GM18868 (cell line): ENCODE data around the gene C3.
A peak's percentile ranks its signal among the peaks of the same experiment; 100 is the strongest.

Source experiments
- ATAC-seq: cut with Tn5 transposase; IDR thresholded peaks from one replicate; pipeline ENCODE4 v1.9.1; 2021; ENCODE audit warnings: mild to moderate bottlenecking, moderate library complexity; ENCODE audit not compliant: unreplicated experiment

The C3 gene

DNA sequence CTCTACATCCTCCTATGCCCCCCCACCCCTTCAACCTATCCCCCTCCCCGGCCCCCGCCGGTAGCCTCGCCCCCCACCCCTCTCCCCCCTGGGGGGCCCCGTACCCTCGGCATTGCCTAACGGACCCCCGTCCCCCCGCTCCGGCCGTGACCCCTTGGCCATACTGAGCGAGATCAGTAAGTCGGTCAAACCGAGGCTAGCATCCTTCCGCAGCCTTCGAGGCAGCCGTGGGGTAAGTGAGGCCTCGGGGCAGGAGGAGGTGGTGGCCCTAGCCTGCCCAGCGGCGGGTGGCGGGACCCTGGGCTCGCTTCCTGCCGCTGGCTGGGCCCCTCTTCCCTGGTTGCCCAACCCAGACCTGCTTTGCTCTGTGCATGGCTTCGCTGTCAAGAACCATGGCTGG lies 25.5 kb upstream of the C3 start:
- ATAC-seq, result no peak

GRCh38 chr19:6744381-6745301 lies 24.2 kb upstream of the C3 start:
- no peak for ATAC-seq

DNA sequence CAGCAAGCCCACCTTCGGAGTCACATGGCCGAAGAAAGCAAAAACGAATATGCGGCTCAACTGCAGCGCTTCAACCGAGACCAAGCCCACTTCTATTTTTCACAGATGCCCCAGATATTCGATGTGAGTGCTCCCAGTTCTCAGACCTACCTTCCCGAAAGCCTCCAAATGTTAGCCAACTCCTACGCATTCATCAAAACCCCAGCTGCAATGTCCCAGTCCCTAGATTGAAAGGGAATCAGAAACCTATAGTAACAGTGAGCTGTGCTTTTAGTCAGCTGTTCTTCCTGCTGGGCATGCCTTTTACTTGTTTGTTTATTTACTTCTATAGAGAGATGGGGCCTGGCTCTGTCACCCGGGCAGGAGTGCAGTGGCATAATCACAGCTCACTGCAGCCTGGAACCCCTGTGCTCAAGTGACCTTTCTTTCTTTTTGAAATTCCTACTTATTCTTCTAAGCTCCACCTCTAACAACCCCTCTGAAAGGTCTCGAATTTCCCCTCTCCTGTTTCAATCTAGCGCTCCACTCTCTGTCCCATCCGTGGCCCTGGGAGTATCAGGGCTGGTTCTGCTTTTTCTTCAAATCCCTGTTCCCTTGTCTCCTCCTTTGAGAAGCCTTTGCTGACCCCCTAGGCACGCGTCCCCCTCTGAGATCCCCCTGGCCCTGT lies 23.4 kb upstream of the C3 start:
- no peak for ATAC-seq

- no peak for ATAC-seq
These were observed 22.6 kb upstream of the C3 start for GRCh38 chr19:6743066-6743465.

- no peak for ATAC-seq
These were observed 20.3 kb upstream of the C3 start for GRCh38 chr19:6740589-6741343.

DNA sequence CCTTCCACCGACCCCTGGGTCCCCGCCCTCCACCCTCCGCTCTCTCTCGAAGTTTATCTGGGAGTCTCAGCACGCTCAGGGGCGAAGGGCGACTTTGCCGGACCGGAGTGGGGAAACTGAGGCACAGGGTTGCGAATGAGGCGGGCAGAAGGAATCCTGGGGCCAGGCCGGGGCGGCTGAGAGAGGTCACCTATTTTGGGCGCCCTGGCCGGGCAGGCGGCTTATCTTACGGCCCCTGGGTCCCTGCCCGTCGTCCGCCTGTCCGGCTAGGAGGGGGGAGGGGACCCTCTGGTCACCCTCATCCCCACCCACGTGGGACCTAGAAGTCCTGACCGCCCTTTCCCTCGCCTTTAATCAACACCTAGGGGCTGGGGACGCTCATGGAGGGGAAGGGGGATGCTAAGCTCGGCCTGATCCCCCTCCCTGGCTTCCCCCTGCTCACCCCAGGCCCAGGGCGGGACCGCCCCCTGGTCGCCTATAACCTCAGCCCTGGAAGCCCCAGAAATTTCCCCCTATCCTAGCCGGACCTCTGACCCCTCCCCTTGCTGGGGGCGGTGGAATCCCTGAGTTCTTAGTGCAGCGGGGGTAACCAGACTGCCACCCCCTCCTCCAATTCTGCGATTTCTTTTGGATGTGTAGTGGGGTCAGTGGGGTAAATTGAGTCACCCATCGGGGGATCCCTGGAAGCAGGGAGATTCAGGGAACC lies 19.6 kb upstream of the C3 start:
- ATAC-seq, result no peak

DNA sequence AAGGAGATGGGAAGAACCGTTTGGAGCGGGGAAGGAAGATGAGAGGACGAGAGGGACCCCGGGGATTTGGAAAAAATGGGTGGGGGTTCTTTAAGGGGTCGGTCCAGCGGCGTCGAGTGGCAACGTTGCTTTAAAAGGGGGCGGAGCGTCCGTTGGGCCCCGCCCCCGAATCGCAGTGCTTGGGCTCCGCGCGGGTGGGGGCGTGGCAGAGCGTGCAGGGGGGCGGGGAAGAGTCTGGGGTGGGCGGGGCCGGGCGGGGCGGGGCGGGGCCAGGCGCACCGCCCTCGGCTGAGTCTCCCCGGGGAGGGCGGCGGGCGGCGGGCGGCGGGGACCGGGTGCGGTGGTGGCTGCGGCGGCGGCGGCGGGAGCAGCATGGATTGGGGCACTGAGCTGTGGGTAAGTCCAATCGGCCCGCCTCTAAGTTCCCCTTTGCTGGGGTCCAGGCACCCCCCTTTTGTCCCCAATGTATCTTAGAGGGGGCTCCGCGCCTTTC lies 19.0 kb upstream of the C3 start, which contains the start of gene TRIP10:
TRIP10 (plus strand) TSS at position 291 of the 493 bp plus-strand sequence; CDS start at position 373, 82 bp downstream.
- no peak for ATAC-seq

DNA sequence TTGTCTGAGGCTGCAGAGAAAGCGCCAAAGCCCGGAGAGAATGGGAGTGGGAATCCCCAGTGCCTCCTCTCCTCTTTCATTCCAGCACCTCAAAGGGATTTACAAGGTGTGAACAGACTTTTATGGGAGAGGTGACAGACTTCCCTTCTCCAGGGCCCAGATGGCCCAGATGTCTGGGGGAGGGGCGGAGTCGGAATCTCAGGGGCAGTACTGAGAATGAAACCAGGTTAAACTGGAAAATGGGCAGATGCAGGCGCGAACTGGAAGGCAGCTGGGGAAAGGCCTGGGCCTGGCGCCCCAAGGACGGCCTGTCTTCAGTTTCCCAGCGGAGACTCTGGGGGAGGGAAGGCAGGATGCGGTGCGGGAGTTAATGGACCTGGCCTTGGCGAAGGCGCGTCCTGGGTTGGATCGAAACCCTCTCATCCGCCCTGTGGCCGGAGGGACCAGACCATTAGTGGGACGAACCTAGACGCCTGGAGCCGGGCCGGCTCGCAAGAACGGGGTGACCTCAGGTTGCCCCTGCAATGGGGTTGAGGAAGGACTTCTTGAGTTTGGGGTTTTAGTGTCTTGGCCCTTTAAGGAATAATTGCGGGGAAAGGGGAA lies 18.4 kb upstream of the C3 start:
- ATAC-seq, result no peak

DNA sequence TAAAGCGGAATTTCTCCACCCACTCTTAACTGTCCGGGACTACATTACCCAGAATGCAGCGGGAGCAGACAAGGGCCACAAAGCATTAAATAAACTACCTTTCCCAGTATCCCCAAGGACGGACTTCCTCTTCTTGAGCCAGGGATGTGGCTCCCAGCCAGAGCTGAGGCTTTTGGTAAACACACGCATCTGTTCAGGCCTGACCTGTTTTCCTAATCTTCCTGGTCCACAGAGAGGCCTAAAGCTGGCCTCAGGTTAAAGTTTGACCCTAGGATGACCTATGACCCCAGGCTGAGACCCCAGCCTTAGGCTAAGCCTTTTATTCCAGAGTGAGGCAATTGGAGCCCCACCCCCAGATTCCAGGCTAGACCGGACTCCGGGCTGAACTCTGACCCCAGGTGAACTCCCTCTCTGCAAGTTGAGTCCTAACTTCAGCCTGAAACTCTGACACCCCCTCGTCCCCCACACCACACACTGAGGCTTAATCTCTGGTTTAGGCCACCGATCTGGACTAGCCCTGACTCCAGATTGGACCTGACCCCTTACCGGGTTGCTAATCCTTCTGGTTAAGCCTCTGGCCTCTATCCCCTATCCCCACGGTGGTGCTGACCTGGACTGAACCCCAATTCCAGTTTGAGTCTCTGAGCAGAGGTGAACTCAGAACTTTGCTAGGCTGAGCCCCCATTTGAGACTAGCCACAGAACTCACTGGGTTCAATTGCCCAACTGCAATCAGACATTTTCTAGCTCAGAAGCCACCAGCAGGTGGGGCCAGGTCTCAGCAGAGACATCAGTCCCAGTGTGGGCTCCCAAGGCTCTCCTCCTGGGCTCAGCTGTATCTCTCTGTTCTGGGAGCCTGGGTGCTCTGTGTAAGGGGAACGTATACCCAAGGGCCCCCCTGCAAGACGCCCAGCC lies 17.7 kb upstream of the C3 start:
- ATAC-seq, result peak; percentile 1

DNA sequence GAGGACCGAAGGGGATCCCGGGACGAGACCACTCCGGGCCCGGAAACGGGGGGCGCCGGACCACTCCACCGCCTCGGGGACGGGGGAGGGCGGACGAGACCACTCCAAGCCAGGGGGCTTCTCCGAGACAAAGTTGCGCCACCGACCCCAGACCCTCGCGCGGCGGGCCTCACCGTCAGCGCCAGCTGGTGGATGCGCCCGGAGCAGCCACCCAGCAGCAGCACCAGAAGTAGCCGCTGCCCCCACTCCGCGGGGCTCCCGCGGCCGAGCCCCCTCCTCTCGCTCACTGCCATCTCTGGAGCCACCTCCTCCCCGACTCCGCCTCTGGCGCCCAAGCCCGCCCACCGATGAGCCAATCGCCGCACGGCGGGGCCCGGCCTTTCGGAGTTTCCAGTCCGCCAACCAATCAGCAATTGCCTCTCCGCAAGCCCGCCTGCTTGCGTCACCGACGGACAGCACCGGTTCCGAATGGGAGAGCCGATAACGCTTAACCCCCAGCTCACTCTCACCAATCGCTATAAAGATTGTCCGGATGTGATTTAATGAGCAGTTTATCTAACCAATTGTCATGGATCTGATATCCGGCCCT lies 16.9 kb upstream of the C3 start, which contains the start of gene GPR108:
GPR108 (minus strand) TSS at position 297 of the 589 bp plus-strand sequence; CDS start at position 293, 4 bp downstream.
- peak; percentile 66 for ATAC-seq

GRCh38 chr19:6736917-6737283 lies 16.4 kb upstream of the C3 start:
- no peak for ATAC-seq

DNA sequence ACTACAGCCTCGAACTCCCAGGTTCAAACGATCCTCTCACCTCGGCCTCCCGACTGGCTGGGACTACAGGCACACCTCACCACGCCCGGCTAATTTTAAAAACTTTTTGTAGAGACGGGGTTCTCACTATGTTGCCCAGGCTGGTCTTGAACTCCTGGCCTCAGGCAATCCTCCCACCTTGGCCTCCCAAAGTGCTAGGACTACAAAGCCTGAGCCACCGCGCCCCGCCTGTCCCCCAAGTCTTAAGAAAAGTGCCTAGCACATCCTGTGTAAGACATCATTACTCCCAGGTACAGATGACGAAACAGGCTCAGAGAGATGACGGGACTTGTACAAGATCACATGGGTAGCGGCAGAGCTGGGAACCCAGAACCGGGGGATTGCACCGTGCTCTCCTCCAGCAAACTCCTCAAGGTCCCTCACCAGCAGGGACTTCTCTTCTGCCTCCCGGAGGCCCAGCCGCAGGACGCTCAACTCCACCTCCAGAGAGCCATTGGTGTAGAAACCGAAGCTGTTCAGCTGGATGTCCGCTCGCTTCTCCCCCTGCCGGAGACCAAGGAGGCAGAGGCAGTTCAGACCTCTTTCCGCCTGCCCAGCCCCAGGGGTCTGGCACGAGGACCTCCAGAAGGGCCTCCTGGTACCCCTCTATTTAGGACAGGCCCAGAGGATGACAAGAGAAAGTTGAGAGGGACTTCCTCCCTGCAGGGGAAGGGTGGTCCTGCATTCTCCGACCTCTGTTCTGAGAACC lies 15.9 kb upstream of the C3 start:
- ATAC-seq, result no peak

DNA sequence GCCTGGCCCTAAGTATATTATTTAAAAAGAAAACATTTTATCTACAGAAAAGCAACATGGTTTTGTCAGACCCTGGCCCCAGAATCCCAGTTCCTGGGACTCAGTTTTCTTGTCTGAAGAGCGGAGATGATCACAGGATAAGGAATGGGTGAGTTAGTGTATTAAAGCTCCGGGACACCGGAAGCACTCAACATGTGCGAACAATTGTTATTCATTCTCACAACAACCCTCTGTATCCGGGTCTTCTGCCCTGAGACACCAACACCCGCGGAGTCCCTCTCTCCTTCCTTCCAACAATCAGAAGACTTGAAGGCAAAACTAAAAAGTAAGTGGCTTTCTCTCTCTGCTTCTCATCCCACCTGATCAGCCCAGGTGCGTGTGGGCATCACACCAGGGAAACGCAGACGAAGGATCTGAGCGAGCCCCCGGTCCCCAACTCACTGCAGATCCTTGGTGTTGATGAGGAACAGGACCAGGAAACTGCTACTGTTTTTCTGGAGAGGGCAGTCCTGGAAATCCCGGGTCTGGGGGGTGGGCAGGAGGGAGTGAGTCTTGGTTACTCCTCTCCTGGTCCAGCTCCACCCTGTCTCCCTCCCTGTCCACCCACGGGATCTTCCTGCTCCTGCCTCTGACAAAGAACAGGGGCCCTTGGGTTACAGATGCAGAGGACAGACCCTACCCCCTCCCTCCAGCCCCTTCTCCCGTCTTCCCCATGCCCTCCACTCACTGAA lies 14.9 kb upstream of the C3 start:
- no peak for ATAC-seq

- no peak for ATAC-seq
These were observed 13.7 kb upstream of the C3 start for GRCh38 chr19:6734096-6734696.

- no peak for ATAC-seq
These were observed 13.1 kb upstream of the C3 start for GRCh38 chr19:6733338-6734095.

GRCh38 chr19:6732803-6733337 lies 12.4 kb upstream of the C3 start:
- no peak for ATAC-seq
